Smooth muscle cell (in vitro differentiated cells): ENCODE data around the gene SAMD4A. TPM values are rescaled to one million over a fixed set of nuclear protein-coding genes. Genes with fewer than 3 reads are reported as not detected.
A peak's percentile ranks its signal among the peaks of the same experiment; 100 is the strongest.

Experiments used
- DNase-seq: peaks from one replicate; lab custom pipeline; 2025; ENCODE audit not compliant: unreplicated experiment; lab: John Stamatoyannopoulos, UW
- H2AFZ ChIP-seq: fragments of 200-600 bp; sonication (generic); 2 replicates; pipeline ENCODE4 v1.6.0; 2016; ENCODE audit warnings: antibody characterized with exemption, low read depth, mild to moderate bottlenecking
- H3F3A ChIP-seq: fragments of 200-600 bp; sonication (generic); 2 replicates; pipeline ENCODE4 v1.6.0; 2017; ENCODE audit warnings: antibody characterized with exemption, low read depth
- H3K27ac ChIP-seq: fragments of 200-600 bp; sonication (generic); 2 replicates; pipeline ENCODE4 v1.5.1; 2016; ENCODE audit warnings: low read depth, mild to moderate bottlenecking
- H3K27me3 ChIP-seq: fragments of 200-600 bp; sonication (generic); 2 replicates; pipeline ENCODE4 v1.6.1; 2016; ENCODE audit warnings: low read depth, mild to moderate bottlenecking
- H3K36me3 ChIP-seq: fragments of 200-600 bp; sonication (generic); 2 replicates; pipeline ENCODE4 v1.5.1; 2016; ENCODE audit warnings: low read depth
- H3K4me1 ChIP-seq: fragments of 200-600 bp; sonication (generic); 2 replicates; pipeline ENCODE4 v1.5.1; 2016; ENCODE audit warnings: low read depth
- H3K4me2 ChIP-seq: fragments of 200-600 bp; sonication (generic); 2 replicates; pipeline ENCODE4 v1.6.0; 2016; ENCODE audit warnings: mild to moderate bottlenecking
- H3K4me3 ChIP-seq: fragments of 200-600 bp; sonication (generic); 2 replicates; pipeline ENCODE4 v1.5.1; 2016; ENCODE audit warnings: mild to moderate bottlenecking
- H3K79me2 ChIP-seq: fragments of 200-600 bp; sonication (generic); 2 replicates; pipeline ENCODE4 v1.6.0; 2016; ENCODE audit warnings: low read depth, mild to moderate bottlenecking
- H3K9ac ChIP-seq: fragments of 200-600 bp; sonication (generic); 2 replicates; pipeline ENCODE4 v1.6.0; 2016; ENCODE audit warnings: low read depth
- H3K9me3 ChIP-seq: fragments of 200-600 bp; sonication (generic); replicated peaks from 2 replicates; pipeline ENCODE4 v1.5.1; 2016; ENCODE audit warnings: low read depth
- H4K20me1 ChIP-seq: fragments of 200-600 bp; sonication (generic); 2 replicates; pipeline ENCODE4 v1.6.0; 2016; ENCODE audit warnings: low read depth
- WGBS: methylation state at CpG from one replicate; pipeline ENCODE4 v1.1.7; 2016; ENCODE audit warnings: low lambda C conversion rate; 5-methylcytosine and 5-hydroxymethylcytosine counted together
- polyA plus RNA-seq: library from polyadenylated mRNA; unstranded; fragments of >200 nt; fragmentation: Nextera tagmentation; extraction: Ambion mirVana; gene quantifications from 2 replicates; pipeline ENCODE4 v1.2.1, GENCODE V29; 2016
- total RNA-seq: library from RNA; depleted of rRNA; stranded (reverse); fragments of >200 nt; gene quantifications from 2 replicates; pipeline ENCODE4 v1.2.3, GENCODE V29; 2014
- TF ChIP-seq, protein P1 (sequence below): fragments of 200-600 bp; sonication (generic); IDR thresholded peaks from 2 replicates; pipeline ENCODE4 v1.5.1; 2017; ENCODE audit warnings: borderline replicate concordance, mild to moderate bottlenecking, antibody characterized with exemption; ENCODE audit not compliant: insufficient read depth, poor library complexity, severe bottlenecking

SAMD4A gene
- total and polyA plus RNA-seq, 2 experiments from 2014 or later = 9.2 to 36.7 TPM

DNA sequence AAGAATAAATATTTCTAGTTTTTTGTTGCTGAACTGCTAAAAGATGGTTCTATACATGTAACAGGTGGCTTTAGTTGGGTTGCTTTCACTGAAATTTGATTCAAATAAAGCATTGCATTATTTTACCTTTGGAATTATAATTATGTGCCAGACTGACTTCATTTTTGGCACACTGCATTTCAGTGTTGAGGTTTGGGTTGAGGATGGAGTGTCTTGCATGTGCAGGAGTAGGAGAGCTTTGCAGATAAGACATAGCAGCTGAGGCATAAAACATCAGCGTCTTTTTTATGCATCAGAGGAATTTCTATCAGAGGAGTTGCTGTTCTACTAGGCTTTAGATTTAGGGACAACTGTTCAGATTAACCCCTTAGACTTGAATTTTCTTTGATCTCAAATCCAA, 17.2 kb downstream of the SAMD4A start:
- DNase-seq = no peak
- Histone ChIP-seq H3K4me2 (no peak overlapping the region), H3K4me3 (no peak overlapping the region), H3K79me2 (peaks cover 100% of the 10 kb centered on the region), H2AFZ (no peak overlapping the region), H3K9ac (no peak overlapping the region), H4K20me1 (peaks cover 70% of the 10 kb centered on the region), H3K27ac (no peak overlapping the region), H3K4me1 (no peaks in the 10 kb centered on the region), H3K9me3 (no peaks in the 10 kb centered on the region), H3K36me3 (peaks cover 9% of the 10 kb centered on the region), H3K27me3 (no peaks in the 10 kb centered on the region), H3F3A (peaks cover 3% of the 10 kb centered on the region)
- TF ChIP-seq, protein P1, sequence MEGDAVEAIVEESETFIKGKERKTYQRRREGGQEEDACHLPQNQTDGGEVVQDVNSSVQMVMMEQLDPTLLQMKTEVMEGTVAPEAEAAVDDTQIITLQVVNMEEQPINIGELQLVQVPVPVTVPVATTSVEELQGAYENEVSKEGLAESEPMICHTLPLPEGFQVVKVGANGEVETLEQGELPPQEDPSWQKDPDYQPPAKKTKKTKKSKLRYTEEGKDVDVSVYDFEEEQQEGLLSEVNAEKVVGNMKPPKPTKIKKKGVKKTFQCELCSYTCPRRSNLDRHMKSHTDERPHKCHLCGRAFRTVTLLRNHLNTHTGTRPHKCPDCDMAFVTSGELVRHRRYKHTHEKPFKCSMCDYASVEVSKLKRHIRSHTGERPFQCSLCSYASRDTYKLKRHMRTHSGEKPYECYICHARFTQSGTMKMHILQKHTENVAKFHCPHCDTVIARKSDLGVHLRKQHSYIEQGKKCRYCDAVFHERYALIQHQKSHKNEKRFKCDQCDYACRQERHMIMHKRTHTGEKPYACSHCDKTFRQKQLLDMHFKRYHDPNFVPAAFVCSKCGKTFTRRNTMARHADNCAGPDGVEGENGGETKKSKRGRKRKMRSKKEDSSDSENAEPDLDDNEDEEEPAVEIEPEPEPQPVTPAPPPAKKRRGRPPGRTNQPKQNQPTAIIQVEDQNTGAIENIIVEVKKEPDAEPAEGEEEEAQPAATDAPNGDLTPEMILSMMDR = no peak
- WGBS = 50% methylated on average over 1 of the region's 1 CpG

DNA sequence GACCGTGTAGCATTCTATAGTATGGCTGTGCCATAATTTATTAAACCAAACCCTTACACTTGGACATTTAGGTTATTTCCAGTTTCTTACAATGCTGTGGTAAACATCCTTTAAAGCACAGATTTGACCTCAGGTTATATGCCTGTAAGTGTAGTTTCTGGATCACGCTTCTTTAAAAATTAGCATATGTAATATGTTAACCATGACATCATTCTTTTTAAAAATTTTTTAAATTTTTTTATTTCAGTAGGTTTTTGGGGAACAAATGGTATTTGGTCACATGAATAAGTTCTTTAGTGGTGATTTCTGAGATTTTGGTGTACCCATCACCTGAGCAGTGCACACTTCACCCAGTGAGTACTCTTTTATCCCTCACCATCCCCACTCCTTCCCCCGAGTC, 18.3 kb downstream of the SAMD4A start:
- Histone ChIP-seq H3K36me3 (peaks cover 9% of the 10 kb centered on the region), H3K27ac (no peak overlapping the region), H3K4me1 (no peaks in the 10 kb centered on the region), H3K27me3 (no peaks in the 10 kb centered on the region), H3K9me3 (no peaks in the 10 kb centered on the region), H3K9ac (no peak overlapping the region), H4K20me1 (peaks cover 70% of the 10 kb centered on the region), H3K79me2 (peaks cover 100% of the 10 kb centered on the region), H3K4me2 (no peak overlapping the region), H2AFZ (no peak overlapping the region), H3K4me3 (no peak overlapping the region), H3F3A (peaks cover 6% of the 10 kb centered on the region)
- WGBS = 96% methylated on average over 3 of the region's 3 CpGs
- TF ChIP-seq, protein P1 = no peak
- no peak for DNase-seq

DNA sequence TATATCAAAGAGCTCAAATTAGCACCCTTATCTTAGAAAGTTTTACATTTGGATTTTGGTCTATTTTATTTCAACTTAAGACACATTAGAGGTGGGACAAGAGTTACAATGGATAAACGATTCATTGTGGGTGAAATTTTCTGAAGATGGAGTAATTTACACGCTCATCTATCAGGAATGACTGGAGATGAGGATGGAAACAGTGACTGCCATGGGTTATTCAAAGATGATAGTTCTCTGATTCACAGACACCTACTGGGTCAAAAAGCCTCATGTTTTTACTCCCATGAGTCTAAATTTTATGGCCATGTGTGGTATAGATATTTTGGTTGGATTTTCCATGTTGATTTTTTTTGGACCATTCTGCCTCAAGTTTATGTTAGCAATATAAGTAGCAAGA, 22.1 kb downstream of the SAMD4A start:
- H3K4me2 ChIP-seq = peak overlapping the region; percentile 74
- peak overlapping the region; percentile 73 for H3K27ac ChIP-seq
- no peak for DNase-seq
- no peak overlapping the region for H2AFZ ChIP-seq
- H3K4me1 ChIP-seq = peaks cover 8% of the 10 kb centered on the region
- peaks cover 55% of the 10 kb centered on the region for H4K20me1 ChIP-seq
- H3K36me3 ChIP-seq = peaks cover 9% of the 10 kb centered on the region
- TF ChIP-seq, protein P1 = no peak
- H3K9ac ChIP-seq = peak overlapping the region; percentile 55
- H3K4me3 ChIP-seq = no peak overlapping the region
- H3K79me2 ChIP-seq = peaks cover 100% of the 10 kb centered on the region
- no peaks in the 10 kb centered on the region for H3K27me3 ChIP-seq
- WGBS = 59% methylated on average over 2 of the region's 2 CpGs
- H3F3A ChIP-seq = peaks cover 10% of the 10 kb centered on the region
- no peaks in the 10 kb centered on the region for H3K9me3 ChIP-seq

DNA sequence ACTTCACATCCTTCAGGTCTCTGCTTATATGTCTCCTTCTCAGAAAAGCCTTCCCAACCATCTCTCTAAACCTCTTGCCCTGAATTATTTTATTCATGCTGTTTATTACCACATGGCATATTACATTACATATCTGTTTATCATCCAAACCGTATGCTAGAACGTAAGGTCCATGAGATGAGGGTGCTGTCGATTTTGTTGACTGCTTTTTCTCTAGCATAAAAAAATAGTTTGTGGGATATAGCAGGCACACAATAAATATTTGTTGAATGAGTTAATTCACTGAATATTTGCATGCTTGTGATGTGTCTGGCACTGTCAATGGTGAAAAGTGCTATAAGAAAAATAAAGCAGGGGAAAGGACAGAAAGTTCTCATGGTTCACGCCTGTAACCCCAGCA, 22.9 kb downstream of the SAMD4A start:
- Histone ChIP-seq H3K27ac (peak overlapping the region; percentile 73), H3K4me3 (no peak overlapping the region), H4K20me1 (peaks cover 55% of the 10 kb centered on the region), H3K4me2 (peak overlapping the region; percentile 74), H3K9ac (peak overlapping the region; percentile 55), H3K27me3 (no peaks in the 10 kb centered on the region), H3F3A (peaks cover 13% of the 10 kb centered on the region), H3K79me2 (peaks cover 100% of the 10 kb centered on the region), H2AFZ (no peak overlapping the region), H3K36me3 (peaks cover 9% of the 10 kb centered on the region), H3K9me3 (no peaks in the 10 kb centered on the region), H3K4me1 (peaks cover 12% of the 10 kb centered on the region)
- WGBS = 48% methylated on average over 4 of the region's 4 CpGs
- TF ChIP-seq, protein P1 = no peak
- no peak for DNase-seq
